Common myeloid progenitor, CD34-positive (primary cell): ENCODE measurements around the gene UBE2I.

Experiments
- CTCF ChIA-PET: fragments of 350-600 bp; sonication (Branson Sonifier 250); formaldehyde crosslinking; loops from one replicate; lab custom pipeline; 2021; ENCODE audit warnings: antibody characterized with exemption; lab: Charles Lee
- POLR2A ChIA-PET: fragments of 350-600 bp; sonication (Branson Sonifier 250); formaldehyde crosslinking; loops from one replicate; lab custom pipeline; 2021; ENCODE audit warnings: antibody characterized with exemption; lab: Charles Lee
- DNase-seq, 3 donors: peaks; one replicate each; pipeline versions ENCODE4 v3.0.0 to v3.0.0-alpha.2; 2013
- H3K27ac ChIP-seq, 2 experiments: 1 replicate in 1 of 2; 2 replicates in 1 of 2; pipeline ENCODE4 v1.7.0; 2013; ENCODE audit warnings: inconsistent platforms in 2 of 2, low read length in 2 of 2, mild to moderate bottlenecking in 2 of 2, low read depth in 1 of 2, moderate library complexity in 1 of 2; ENCODE audit not compliant: severe bottlenecking in 2 of 2, insufficient read depth in 1 of 2, poor library complexity in 1 of 2
- H3K27me3 ChIP-seq, 5 experiments: replicated peaks in 2 of 5; 1 replicate in 3 of 5; 2 replicates in 2 of 5; pipeline versions ENCODE4 v1.6.1 to v1.7.0; 2013; ENCODE audit warnings: low read length in 4 of 5, mild to moderate bottlenecking in 2 of 5, moderate library complexity in 2 of 5, inconsistent platforms in 1 of 5; ENCODE audit not compliant: insufficient read depth in 5 of 5, control insufficient read depth in 4 of 5
- H3K36me3 ChIP-seq, 4 experiments: 1 replicate in 2 of 4; 2 replicates in 2 of 4; pipeline versions ENCODE4 v1.6.1 to v1.7.0; 2013; ENCODE audit warnings: low read length in 3 of 4, control low read depth in 1 of 4, mild to moderate bottlenecking in 1 of 4; ENCODE audit not compliant: control insufficient read depth in 4 of 4, insufficient read depth in 4 of 4
- H3K4me1 ChIP-seq, 4 experiments: 1 replicate in 3 of 4; 2 replicates in 1 of 4; pipeline versions ENCODE4 v1.6.1 to v1.7.1; 2013; ENCODE audit warnings: low read length in 3 of 4, mild to moderate bottlenecking in 3 of 4, control low read depth in 1 of 4, inconsistent platforms in 1 of 4, moderate library complexity in 1 of 4; ENCODE audit not compliant: control insufficient read depth in 4 of 4, insufficient read depth in 4 of 4; ENCODE audit errors: control extremely low read depth in 1 of 4
- H3K4me3 ChIP-seq, 7 experiments: 1 replicate in 4 of 7; 2 replicates in 3 of 7; pipeline versions ENCODE4 v1.5.1 to v1.7.0; 2013; ENCODE audit warnings: mild to moderate bottlenecking in 7 of 7, low read length in 6 of 7, moderate library complexity in 6 of 7, inconsistent platforms in 2 of 7, low read depth in 2 of 7, control low read depth in 1 of 7; ENCODE audit not compliant: insufficient read depth in 4 of 7, control insufficient read depth in 1 of 7; ENCODE audit errors: extremely low read depth in 1 of 7
- H3K9me3 ChIP-seq, 5 experiments: 1 replicate in 4 of 5; 2 replicates in 1 of 5; pipeline versions ENCODE4 v1.6.1 to v1.7.1; 2013; ENCODE audit warnings: low read length in 4 of 5, mild to moderate bottlenecking in 2 of 5, inconsistent platforms in 1 of 5, low read depth in 1 of 5, moderate library complexity in 1 of 5; ENCODE audit not compliant: control insufficient read depth in 4 of 5, insufficient read depth in 2 of 5; ENCODE audit errors: control extremely low read depth in 1 of 5
- WGBS: methylation state at CpG from one replicate; pipeline ENCODE4 v1.1.5; 2013; ENCODE audit not compliant: insufficient coverage; 5-methylcytosine and 5-hydroxymethylcytosine counted together

The UBE2I gene

DNA sequence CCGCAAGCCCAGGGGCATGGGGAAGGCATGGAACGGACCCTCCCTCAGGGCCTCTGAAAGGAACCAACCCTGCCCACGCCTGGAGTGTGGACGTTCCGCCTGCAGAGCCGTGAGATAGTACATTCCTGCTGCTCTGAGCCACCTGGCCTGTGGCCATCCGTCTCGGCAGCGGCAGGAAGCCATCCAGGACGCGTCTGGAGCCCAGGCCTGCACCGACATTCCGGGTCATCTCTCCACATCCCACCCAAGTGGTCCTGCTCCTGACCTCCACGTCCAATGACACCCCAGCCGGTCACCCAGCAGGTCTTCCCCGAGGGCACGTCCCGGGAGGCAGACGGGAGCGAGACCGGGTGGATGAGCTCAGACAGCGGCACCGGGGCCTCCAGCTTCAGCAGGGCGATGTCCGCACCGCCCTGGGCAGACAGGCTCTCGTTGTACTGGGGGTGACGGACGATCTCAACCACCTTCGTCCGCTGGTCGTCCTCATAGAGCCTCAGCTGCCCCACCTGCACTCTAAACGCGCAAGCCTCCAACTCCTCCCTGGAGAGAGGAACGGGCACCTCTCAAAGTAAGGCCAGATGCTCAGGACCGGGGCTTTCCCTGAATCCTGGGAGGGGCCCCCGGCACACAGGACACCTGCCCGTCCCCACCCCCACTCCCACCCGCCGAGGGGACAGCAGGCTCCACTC lies 21.3 kb upstream of the UBE2I start:
- H3K9me3 ChIP-seq = no peaks in the 10 kb centered on the region
- H3K27ac ChIP-seq = no peak overlapping the region
- ChIA-PET POLR2A (no interaction called here), CTCF (no interaction called here)
- H3K36me3 ChIP-seq = no peaks in the 10 kb centered on the region
- no peak for DNase-seq
- peaks cover 0 to 14% (median 12%) of the 10 kb centered on the region in 4 experiments for H3K4me1 ChIP-seq
- WGBS = 75% methylated on average over 35 of the region's 40 CpGs
- peaks cover 0 to 69% (median 33%) of the 10 kb centered on the region in 5 experiments for H3K27me3 ChIP-seq
- H3K4me3 ChIP-seq = no peak overlapping the region

DNA sequence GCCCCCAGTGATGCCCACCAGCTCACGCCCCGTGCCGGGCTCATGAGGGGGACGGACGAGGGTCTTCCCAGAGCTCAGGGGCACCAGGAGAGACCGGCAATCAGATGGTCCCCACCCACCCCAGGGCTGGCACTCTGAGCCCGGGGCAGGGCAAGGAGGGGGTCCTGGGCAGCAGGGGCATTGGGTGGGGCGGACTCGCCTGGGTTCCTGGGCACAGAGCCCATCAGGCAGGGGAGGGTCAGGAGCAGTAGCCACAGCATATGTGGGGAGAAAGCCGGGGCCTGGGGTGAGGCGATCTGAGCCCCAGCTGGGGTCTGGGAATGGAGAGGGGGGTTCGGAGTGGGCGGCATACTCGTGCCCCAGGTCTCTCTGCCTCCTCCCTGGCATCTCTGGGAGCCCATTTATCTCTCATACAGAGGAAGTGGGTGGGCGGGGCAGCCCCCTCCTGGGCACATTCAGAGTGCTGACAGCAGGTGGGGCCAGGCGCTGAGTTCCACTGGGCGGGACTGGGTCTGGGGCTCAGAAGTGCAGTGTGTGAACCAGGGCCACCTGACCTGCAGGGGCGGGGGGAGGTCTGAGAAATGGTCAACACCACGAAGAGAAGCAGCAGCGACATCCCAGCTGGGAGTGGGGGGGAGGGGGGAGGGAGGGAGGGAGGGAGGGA lies 20.5 kb upstream of the UBE2I start:
- WGBS = 17% methylated on average over 5 of the region's 20 CpGs
- no peak for DNase-seq
- CTCF ChIA-PET = interaction anchor here (1.0 to 1.2 kb wide), 2 partner anchors 12 to 16 kb away, joined by 3 to 5 read pairs; no protein-coding TSS in a partner anchor

DNA sequence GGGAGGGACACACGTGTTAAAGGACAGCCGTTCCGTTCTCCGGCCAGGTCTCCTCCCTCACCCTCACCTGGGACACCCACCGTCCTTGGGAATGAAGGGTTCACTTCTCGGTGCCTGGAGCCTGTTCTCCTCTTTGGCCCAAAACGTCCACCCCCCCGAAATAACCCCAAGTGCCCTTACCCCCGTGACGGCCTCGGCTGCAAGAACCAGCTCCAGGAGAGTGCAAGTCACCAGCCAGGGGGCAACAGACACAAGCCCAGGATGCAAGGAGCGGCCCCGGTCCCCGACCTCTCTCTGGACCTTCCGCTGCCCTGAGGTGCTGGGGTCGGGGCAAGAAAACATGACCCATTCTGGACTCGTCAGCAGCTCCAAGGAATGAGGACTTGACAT lies 20.0 kb upstream of the UBE2I start:
- CTCF ChIA-PET = interaction anchor here (1.0 to 1.8 kb wide), 3 partner anchors 10 to 15 kb away, joined by 3 to 11 read pairs (median 5); no protein-coding TSS in a partner anchor

More for the DNA sequence above, 20.5 kb upstream of the UBE2I start:
- Histone ChIP-seq H3K27me3 (peaks cover 0 to 73% (median 33%) of the 10 kb centered on the region in 5 experiments), H3K27ac (no peak overlapping the region), H3K9me3 (no peaks in the 10 kb centered on the region), H3K4me3 (no peak overlapping the region), H3K36me3 (no peaks in the 10 kb centered on the region), H3K4me1 (peaks cover 0 to 12% (median 7%) of the 10 kb centered on the region in 4 experiments)
- POLR2A ChIA-PET = no interaction called here

DNA sequence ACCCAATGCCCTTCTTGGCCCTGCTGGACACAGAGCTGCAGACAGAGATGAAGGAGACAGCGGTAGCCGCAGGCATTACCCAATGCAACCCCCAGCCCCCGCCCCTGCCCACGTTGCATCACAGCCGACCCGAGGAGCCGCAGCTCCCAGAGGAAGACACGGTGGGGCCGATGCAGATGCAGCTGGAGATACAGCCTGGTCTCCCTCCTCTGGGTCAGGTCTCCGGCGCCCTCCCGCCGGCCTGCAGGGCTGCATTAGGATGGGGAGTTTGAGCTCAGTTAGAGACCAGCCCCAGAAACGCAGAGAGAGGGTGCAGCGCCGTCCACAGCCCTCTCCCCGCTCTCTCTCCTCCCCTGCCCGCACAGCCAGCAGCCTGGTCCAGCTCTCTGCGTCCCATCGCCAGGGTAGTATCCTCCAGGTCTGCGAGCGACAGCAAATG lies 19.4 kb upstream of the UBE2I start:
- ChIA-PET CTCF (interaction anchor here (1.0 to 1.8 kb wide), 3 partner anchors 10 to 37 kb away, joined by 3 to 11 read pairs (median 5); no protein-coding TSS in a partner anchor), POLR2A (interaction anchor here (0.6 kb wide), 1 partner anchor 153 kb away, joined by 3 read pairs; no protein-coding TSS in a partner anchor)
- Histone ChIP-seq H3K4me1 (peaks cover 0 to 12% (median 7%) of the 10 kb centered on the region in 4 experiments), H3K27ac (no peak overlapping the region), H3K4me3 (no peak overlapping the region), H3K9me3 (no peaks in the 10 kb centered on the region), H3K27me3 (peaks cover 0 to 73% (median 33%) of the 10 kb centered on the region in 5 experiments), H3K36me3 (no peaks in the 10 kb centered on the region)
- 9% methylated on average over 22 of the region's 22 CpGs for WGBS
- peak in 2 of 3 donors; percentile 40 to 54 for DNase-seq

More for the DNA sequence above, 20.0 kb upstream of the UBE2I start:
- WGBS = 8% methylated on average over 8 of the region's 17 CpGs
- H3K4me1 ChIP-seq = peaks cover 0 to 12% (median 7%) of the 10 kb centered on the region in 4 experiments
- H3K27ac ChIP-seq = no peak overlapping the region
- H3K27me3 ChIP-seq = peaks cover 0 to 73% (median 33%) of the 10 kb centered on the region in 5 experiments
- no peak overlapping the region for H3K4me3 ChIP-seq
- peak in 2 of 3 donors; percentile 28 to 50 for DNase-seq
- POLR2A ChIA-PET = no interaction called here
- H3K9me3 ChIP-seq = no peaks in the 10 kb centered on the region
- no peaks in the 10 kb centered on the region for H3K36me3 ChIP-seq

DNA sequence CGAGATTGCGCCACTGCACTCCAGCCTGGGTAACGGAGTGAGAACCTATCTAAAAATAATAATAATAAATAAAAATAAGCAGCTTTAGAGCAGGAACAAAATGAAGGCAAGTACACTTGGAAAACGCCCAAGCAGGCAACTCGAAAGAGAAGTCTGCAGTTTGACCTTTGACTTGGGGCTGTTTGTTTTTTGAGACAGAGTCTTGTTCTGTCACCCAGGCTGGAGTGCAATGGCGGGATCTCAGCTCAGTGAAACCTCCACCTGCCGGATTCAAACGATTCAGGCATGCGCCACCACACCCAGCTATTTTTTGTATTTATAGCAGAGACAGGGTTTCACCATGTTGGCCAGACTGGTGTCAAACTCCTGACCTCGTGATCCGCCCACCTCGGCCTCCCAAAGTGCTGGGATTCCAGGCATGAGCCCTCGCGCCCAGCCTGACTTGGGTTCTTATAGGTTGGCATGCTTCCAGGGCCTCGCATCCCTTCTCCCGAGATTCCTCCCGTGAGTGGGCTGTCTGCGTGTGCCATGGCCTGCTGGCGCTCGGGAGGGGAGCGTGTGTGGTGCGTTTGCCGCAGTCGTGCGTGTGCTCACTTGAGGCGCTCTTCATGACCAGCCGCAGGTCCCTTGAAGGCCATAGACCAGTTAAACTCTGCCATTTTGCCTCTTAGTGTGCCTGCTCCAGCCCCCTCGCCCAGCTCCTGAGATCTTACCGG lies 18.4 kb upstream of the UBE2I start:
- POLR2A ChIA-PET = interaction anchor here (0.6 kb wide), 1 partner anchor 154 kb away, joined by 3 read pairs; no protein-coding TSS in a partner anchor
- H3K4me1 ChIP-seq = peaks cover 0 to 12% (median 7%) of the 10 kb centered on the region in 4 experiments
- CTCF ChIA-PET = interaction anchor here (1.0 to 1.8 kb wide), 2 partner anchors 9 to 36 kb away, joined by 3 to 11 read pairs; no protein-coding TSS in a partner anchor
- 85% methylated on average over 22 of the region's 29 CpGs for WGBS
- H3K4me3 ChIP-seq = no peak overlapping the region
- H3K27me3 ChIP-seq = peaks cover 0 to 70% (median 31%) of the 10 kb centered on the region in 5 experiments
- no peak for DNase-seq
- H3K9me3 ChIP-seq = no peaks in the 10 kb centered on the region
- no peaks in the 10 kb centered on the region for H3K36me3 ChIP-seq
- H3K27ac ChIP-seq = no peak overlapping the region

DNA sequence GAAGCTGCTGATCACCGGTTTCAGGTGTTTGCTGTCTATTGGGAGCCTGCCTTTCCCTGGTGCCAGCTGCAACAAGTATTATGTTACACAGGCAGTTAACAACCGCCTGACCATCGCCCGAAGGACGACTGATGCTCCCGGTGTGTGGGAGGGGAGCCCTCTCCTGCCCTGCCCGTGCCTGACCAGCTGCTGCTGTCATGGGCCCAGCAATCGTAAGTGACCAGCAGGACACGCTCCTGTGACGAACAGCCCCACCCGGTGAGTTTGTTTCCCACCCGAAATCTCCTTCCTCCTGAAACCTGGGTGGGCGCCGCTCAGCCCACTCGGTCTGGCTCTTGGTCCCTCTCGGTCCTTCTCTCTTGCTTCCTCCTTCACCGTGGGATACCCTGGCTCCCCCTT lies 17.9 kb upstream of the UBE2I start:
- 67% methylated on average over 14 of the region's 17 CpGs for WGBS
- CTCF ChIA-PET = no interaction called here
- Histone ChIP-seq H3K9me3 (no peaks in the 10 kb centered on the region), H3K27ac (no peak overlapping the region), H3K36me3 (no peaks in the 10 kb centered on the region), H3K27me3 (peaks cover 0 to 64% (median 31%) of the 10 kb centered on the region in 5 experiments), H3K4me1 (peaks cover 0 to 12% (median 7%) of the 10 kb centered on the region in 4 experiments), H3K4me3 (no peak overlapping the region)
- POLR2A ChIA-PET = no interaction called here
- no peak for DNase-seq
